Body of pancreas (tissue), 4 donors: ENCODE results near the gene SETD2. TPM values are rescaled to one million over a fixed set of nuclear protein-coding genes. Genes with fewer than 3 reads are reported as not detected.
"Not testable (repeated sequence)": the region's sequence is repeated elsewhere in the genome, so short reads cannot be mapped to it uniquely, and the experiment has no call there.

Experiments used
- ATAC-seq: fragments of 150-250 bp; one replicate; pipeline ENCODE4 v1.9.1; 2016
- DNase-seq, 4 donors: peaks; one replicate each; pipeline ENCODE4 v3.0.0-alpha.2; 2019
- H3K27ac ChIP-seq, 4 donors: fragments of 200-600 bp; sonication (generic); 1 replicate in 3 of 4; 2 replicates in 1 of 4; pipeline versions ENCODE4 v1.5.1 to v1.6.1; 2016 to 2019; ENCODE audit warnings: mild to moderate bottlenecking in 1 of 4, mixed read lengths in 1 of 4, moderate library complexity in 1 of 4
- H3K27me3 ChIP-seq, 2 donors: fragments of 200-600 bp; sonication (generic); one replicate each; pipeline ENCODE4 v1.6.0; 2016; ENCODE audit warnings: mild to moderate bottlenecking in 1 of 2
- H3K36me3 ChIP-seq, 2 donors: fragments of 200-600 bp; sonication (generic); replicated peaks in 1 of 2; 2 replicates each; pipeline ENCODE4 v1.5.1; 2016; ENCODE audit warnings: low read depth in 2 of 2; ENCODE audit not compliant: insufficient read depth in 1 of 2
- H3K4me1 ChIP-seq: fragments of 200-600 bp; sonication (generic); one replicate; pipeline ENCODE4 v1.6.0; 2016
- H3K4me3 ChIP-seq, 2 donors: fragments of 200-600 bp; sonication (generic); 1 replicate in 1 of 2; 2 replicates in 1 of 2; pipeline ENCODE4 v1.5.1; 2016 to 2019
- H3K9me3 ChIP-seq, 3 donors: fragments of 200-600 bp; sonication (generic); 1 replicate in 2 of 3; 2 replicates in 1 of 3; pipeline ENCODE4 v1.5.1; 2016
- CTCF ChIP-seq, 7 experiments: fragments of 450-650 bp in 4 of 7; fragments of 200-600 bp in 3 of 7; sonication (generic) in 3 of 7; IDR thresholded peaks; one replicate each; pipeline ENCODE4 v1.5.1; 2016 to 2019; ENCODE audit warnings: antibody characterized with exemption in 7 of 7
- POLR2A ChIP-seq, 3 donors: fragments of 450-650 bp; IDR thresholded peaks; one replicate each; pipeline ENCODE4 v1.6.1; 2016; ENCODE audit warnings: antibody characterized with exemption in 3 of 3, mild to moderate bottlenecking in 2 of 3
- WGBS, 2 donors: methylation state at CpG; one replicate each; pipeline ENCODE4 v1.1.5; 2017; 5-methylcytosine and 5-hydroxymethylcytosine counted together
- intact Hi-C: fragments of 100-400 bp; cut with DNase I; formaldehyde crosslinking; loops from one replicate; pipeline ENCODE4 v1.15.1; 2023
- total RNA-seq, 2 donors: library from RNA; depleted of rRNA; stranded (reverse); fragments of >200 nt; gene quantifications; one replicate each; pipeline ENCODE4 v1.1.0, GENCODE V29; 2016

Gene SETD2
- total RNA-seq, 2 donors from 2014 or later: 49.5 to 70.2 TPM

GRCh38 chr3:47073685-47074084, 90.2 kb downstream of the SETD2 start:
- no peak for ATAC-seq
- no peak overlapping the region for H3K4me3 ChIP-seq
- TF ChIP-seq POLR2A (IDR thresholded peaks at IDR 0.05) (no peak), CTCF (IDR thresholded peaks at IDR 0.05) (no peak)
- no peak overlapping the region for H3K27ac ChIP-seq
- peaks cover 0 to 2% of the 10 kb centered on the region in 2 donors for H3K36me3 ChIP-seq
- no peaks in the 10 kb centered on the region for H3K4me1 ChIP-seq
- no peak for DNase-seq
- no peaks in the 10 kb centered on the region for H3K27me3 ChIP-seq
- H3K9me3 ChIP-seq: no peaks in the 10 kb centered on the region
- intact Hi-C loops: no loop called here
- WGBS, 2 donors: 66 to 78% methylated on average over 2 of the region's 2 CpGs

- no peak for ATAC-seq
- H3K4me3 ChIP-seq: no peak overlapping the region
- intact Hi-C loops: no loop called here
- no peak overlapping the region for H3K27ac ChIP-seq
- H3K36me3 ChIP-seq: no peaks in the 10 kb centered on the region
- no peaks in the 10 kb centered on the region for H3K27me3 ChIP-seq
- DNase-seq: no peak
- no peak for TF ChIP-seq CTCF (IDR thresholded peaks at IDR 0.05)
- WGBS, 2 donors: 90 to 95% methylated on average over 3 of the region's 3 CpGs
- H3K9me3 ChIP-seq: no peaks in the 10 kb centered on the region
- no peaks in the 10 kb centered on the region for H3K4me1 ChIP-seq
Observed at GRCh38 chr3:47070770-47071169, 93.1 kb downstream of the SETD2 start.

GRCh38 chr3:47066259-47066658, 97.7 kb downstream of the SETD2 start:
- H3K9me3 ChIP-seq, H3K27ac ChIP-seq, ATAC-seq, H3K27me3 ChIP-seq, DNase-seq, H3K4me3 ChIP-seq, H3K36me3 ChIP-seq, intact Hi-C loops, H3K4me1 ChIP-seq: not testable (repeated sequence)
- WGBS, 2 donors: 93 to 94% methylated on average over 3 of the region's 3 CpGs

GRCh38 chr3:47065681-47066080, 98.2 kb downstream of the SETD2 start:
- Histone ChIP-seq H3K4me1 (no peaks in the 10 kb centered on the region), H3K27me3 (no peaks in the 10 kb centered on the region), H3K9me3 (no peaks in the 10 kb centered on the region), H3K36me3 (peaks cover 0 to 1% of the 10 kb centered on the region in 2 donors), H3K4me3 (no peak overlapping the region), H3K27ac (no peak overlapping the region)
- intact Hi-C loops: no loop called here
- ATAC-seq: no peak
- no peak for DNase-seq
- no peak for TF ChIP-seq POLR2A (IDR thresholded peaks at IDR 0.05)
- TF ChIP-seq CTCF (IDR thresholded peaks at IDR 0.05): no peak

GRCh38 chr3:47065058-47065457, 98.9 kb downstream of the SETD2 start:
- DNase-seq (no peak), ATAC-seq (no peak)
- H3K36me3 ChIP-seq: peaks cover 0 to 1% of the 10 kb centered on the region in 2 donors
- H3K27ac ChIP-seq: no peak overlapping the region
- TF ChIP-seq POLR2A (IDR thresholded peaks at IDR 0.05): no peak
- no peak for TF ChIP-seq CTCF (IDR thresholded peaks at IDR 0.05)
- WGBS, 2 donors: 40 to 43% methylated on average over 1 of the region's 1 CpG
- intact Hi-C loops: no loop called here
- no peaks in the 10 kb centered on the region for H3K27me3 ChIP-seq
- no peak overlapping the region for H3K4me3 ChIP-seq
- H3K9me3 ChIP-seq: no peaks in the 10 kb centered on the region
- no peaks in the 10 kb centered on the region for H3K4me1 ChIP-seq
